ENCODE results near the gene SRPK3. TPM values are rescaled to one million over a fixed set of nuclear protein-coding genes. Genes with fewer than 3 reads are reported as not detected.

The SRPK3 gene
- total and polyA plus RNA-seq, 11 donors = 8.8 to 49.7 (median 38.9) TPM

DNA sequence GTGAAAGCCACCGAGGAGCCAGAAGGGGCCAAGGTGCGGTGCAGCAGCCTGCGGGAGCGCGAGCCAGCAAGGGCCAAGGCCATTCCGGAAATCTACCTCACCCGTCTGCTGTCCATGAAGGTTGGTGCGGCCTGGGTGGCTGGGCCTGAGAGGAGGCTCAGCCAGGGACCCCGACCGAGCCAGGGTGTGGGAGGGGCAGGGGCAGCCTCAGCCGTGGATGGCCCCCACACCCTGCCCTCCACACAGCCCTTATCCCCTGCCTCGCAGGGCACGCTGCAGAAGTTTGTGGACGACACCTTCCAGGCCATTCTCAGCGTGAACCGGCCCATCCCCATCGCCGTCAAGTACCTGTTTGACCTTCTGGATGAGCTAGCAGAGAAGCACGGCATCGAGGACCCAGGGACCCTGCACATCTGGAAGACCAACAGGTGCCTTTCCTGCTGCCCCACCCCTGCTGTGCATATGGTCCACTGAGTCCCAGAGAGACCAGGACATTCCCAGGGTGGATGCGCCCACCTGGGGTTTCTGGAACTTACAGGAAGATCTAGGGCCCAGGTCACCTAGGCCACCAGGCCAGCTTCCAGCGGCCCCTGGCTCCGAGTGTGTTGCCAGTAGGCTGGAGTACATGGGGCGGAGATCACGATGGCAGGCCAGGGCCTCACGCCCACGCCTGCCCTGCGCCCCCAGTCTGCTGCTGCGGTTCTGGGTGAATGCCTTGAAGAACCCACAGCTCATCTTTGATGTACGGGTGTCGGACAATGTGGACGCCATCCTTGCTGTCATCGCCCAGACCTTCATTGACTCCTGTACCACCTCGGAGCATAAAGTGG lies 3.4 kb upstream of the SRPK3 start:
- intact Hi-C loops (cut with DNase I) = no loop called here
- Histone ChIP-seq H3K9me3 (no peaks in the 10 kb centered on the region), H3K4me3 (no peak overlapping the region), H3K36me3 (no peaks in the 10 kb centered on the region), H3K27me3 (peaks cover 0 to 23% (median 0%) of the 10 kb centered on the region in 9 donors), H3K27ac (no peak overlapping the region), H3K4me1 (peaks cover 0 to 21% (median 2%) of the 10 kb centered on the region in 12 donors)
- peak in 2 of 5 donors; percentile 11 to 21 for DNase-seq
- TF ChIP-seq, protein P1, sequence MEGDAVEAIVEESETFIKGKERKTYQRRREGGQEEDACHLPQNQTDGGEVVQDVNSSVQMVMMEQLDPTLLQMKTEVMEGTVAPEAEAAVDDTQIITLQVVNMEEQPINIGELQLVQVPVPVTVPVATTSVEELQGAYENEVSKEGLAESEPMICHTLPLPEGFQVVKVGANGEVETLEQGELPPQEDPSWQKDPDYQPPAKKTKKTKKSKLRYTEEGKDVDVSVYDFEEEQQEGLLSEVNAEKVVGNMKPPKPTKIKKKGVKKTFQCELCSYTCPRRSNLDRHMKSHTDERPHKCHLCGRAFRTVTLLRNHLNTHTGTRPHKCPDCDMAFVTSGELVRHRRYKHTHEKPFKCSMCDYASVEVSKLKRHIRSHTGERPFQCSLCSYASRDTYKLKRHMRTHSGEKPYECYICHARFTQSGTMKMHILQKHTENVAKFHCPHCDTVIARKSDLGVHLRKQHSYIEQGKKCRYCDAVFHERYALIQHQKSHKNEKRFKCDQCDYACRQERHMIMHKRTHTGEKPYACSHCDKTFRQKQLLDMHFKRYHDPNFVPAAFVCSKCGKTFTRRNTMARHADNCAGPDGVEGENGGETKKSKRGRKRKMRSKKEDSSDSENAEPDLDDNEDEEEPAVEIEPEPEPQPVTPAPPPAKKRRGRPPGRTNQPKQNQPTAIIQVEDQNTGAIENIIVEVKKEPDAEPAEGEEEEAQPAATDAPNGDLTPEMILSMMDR (IDR thresholded peaks at IDR 0.05) = no peak
- TF ChIP-seq POLR2A (IDR thresholded peaks at IDR 0.05) = no peak
- 88 to 91% (median 89%) methylated on average over 16 to 34 of the region's 34 CpGs for WGBS, 4 donors
- no peak for ATAC-seq

DNA sequence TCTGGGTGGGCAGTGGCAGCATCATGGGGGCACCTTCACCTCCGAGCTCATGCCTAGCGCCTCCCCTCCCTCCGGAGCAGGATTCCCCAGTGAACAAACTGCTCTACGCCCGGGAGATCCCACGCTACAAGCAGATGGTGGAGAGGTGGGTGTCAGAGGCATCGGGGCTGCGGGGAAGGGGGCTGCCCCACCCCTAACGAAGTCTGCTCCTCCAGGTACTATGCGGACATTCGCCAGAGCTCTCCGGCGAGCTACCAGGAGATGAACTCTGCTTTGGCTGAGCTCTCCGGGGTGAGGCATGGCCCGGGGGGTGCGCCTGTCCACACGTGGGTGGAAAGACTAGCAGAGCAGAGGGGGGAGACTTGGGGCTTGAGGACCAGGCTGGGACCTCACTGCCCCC lies 2.7 kb upstream of the SRPK3 start:
- intact Hi-C loops (cut with DNase I) = no loop called here
- DNase-seq = peak in 3 of 5 donors; percentile 10 to 19 (median 16)
- peaks cover 0 to 3% (median 0%) of the 10 kb centered on the region in 9 donors for H3K36me3 ChIP-seq

DNA sequence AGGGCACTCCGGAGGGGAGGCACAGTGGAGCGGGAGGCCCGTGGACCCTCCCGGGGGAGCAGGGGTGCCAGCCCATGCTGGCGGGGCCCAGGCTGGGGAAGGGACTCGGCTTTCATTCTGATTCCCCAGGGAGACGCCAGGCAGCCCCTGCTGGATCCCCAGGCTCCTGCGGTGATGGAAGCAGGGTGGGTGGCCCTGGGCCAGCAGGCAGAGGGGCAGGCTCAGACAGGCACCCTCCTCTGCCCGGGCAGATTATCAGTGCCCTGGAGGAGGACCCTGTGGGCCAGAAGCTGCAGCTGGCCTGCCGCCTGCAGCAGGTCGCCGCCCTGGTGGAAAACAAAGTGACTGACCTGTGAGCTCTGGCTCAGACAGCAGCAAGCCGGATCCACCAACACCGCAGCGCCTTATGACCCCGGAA lies 2.1 kb upstream of the SRPK3 start:
- H3K4me3 ChIP-seq = no peak overlapping the region
- TF ChIP-seq POLR2A (IDR thresholded peaks at IDR 0.05) = no peak
- TF ChIP-seq, protein P1 (IDR thresholded peaks at IDR 0.05) = no peak
- 77 to 82% (median 81%) methylated on average over 3 to 16 of the region's 16 CpGs for WGBS, 4 donors
- DNase-seq (peak in 3 of 5 donors; percentile 18 to 37 (median 21)), ATAC-seq (no peak)
- peaks cover 0 to 21% (median 2%) of the 10 kb centered on the region in 12 donors for H3K4me1 ChIP-seq
- intact Hi-C loops (cut with DNase I) = no loop called here
- H3K27me3 ChIP-seq = peaks cover 0 to 23% (median 0%) of the 10 kb centered on the region in 9 donors
- no peak overlapping the region for H3K27ac ChIP-seq
- H3K9me3 ChIP-seq = no peaks in the 10 kb centered on the region
- H3K36me3 ChIP-seq = peaks cover 0 to 7% (median 0%) of the 10 kb centered on the region in 9 donors

More for the DNA sequence above, 2.7 kb upstream of the SRPK3 start:
- H3K4me1 ChIP-seq = peaks cover 0 to 21% (median 2%) of the 10 kb centered on the region in 12 donors
- H3K27me3 ChIP-seq = peaks cover 0 to 23% (median 0%) of the 10 kb centered on the region in 9 donors
- H3K9me3 ChIP-seq = no peaks in the 10 kb centered on the region
- no peak overlapping the region for H3K27ac ChIP-seq
- WGBS, 4 donors = 68 to 84% (median 76%) methylated on average over 12 to 17 of the region's 17 CpGs
- no peak for TF ChIP-seq POLR2A (IDR thresholded peaks at IDR 0.05)
- TF ChIP-seq, protein P1 (IDR thresholded peaks at IDR 0.05) = no peak
- no peak overlapping the region for H3K4me3 ChIP-seq
- ATAC-seq = no peak
